GM21717 (cell line): ENCODE measurements around the gene ASAP3.
"Not testable (repeated sequence)": the region's sequence is repeated elsewhere in the genome, so short reads cannot be mapped to it uniquely, and the experiment has no call there.

Source experiments
- ATAC-seq: cut with Tn5 transposase; IDR thresholded peaks from one replicate; pipeline ENCODE4 v1.9.1; 2021; ENCODE audit warnings: mild to moderate bottlenecking, moderate library complexity; ENCODE audit not compliant: unreplicated experiment

The ASAP3 gene

DNA sequence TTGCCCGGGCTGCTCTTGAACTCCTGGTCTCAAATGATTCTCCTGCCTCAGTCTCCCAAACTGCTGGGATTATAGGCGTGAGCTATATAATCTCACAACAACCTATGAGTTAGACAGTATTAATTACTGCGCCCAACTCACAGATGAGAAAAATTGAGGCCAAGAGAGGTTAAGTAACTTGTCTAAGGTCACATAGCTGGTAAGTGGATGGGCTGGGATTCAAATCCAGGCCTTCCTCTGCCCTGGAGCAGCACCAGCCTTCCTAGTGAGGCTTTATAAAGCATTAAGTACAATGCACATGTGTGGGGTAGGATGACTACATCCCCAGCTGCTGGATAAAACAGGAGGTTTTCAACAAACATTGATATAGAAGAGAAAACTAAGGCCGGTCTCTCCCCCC, 31.9 kb upstream of the ASAP3 start:
- no peak for ATAC-seq

DNA sequence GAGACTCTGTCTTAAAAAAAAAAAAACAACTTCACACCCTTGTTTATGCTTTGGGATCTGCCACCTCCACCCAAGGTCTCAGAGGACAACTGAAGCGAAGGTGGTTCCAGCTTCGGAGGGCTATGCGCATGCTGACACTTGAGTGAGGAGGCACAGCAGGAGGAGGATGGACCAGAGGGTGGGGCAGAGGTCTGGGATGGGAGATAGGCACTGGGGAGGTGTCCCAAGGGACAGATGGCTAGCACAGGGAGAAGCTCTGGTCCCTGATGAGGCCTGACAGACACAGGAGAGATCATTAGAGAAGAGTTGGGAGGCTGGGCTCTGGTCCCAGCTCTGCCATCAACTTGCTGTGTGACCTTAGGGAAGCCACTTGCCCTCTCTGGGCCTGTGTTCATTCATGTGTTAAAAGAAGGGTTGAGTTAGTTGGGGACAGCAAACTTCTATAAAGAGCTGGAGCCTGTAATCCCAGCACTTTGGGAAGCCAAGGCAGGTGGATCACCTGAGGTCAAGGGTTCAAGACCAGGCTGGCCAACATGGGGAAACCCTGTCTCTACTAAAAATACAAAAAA, 30.2 kb upstream of the ASAP3 start:
- no peak for ATAC-seq

DNA sequence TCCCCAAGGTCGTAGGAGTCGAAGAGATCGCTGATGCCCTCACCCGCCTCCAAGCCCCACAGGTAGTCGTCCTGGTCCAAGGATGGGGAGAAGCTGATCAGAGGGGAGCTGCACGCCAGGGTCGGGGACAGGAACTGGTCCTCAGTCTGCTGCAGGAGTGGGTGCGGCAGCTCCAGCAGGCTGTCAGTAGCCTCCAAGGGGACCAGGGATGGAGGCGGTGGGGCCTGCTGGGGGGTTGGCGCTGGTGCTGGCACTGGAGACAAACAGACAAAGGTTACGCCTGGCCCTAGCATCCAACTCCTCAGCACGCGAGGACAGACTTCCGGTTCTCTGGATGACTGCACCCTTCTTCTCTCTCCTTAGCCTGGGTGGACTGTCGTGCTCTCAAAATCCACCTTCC, 25.9 kb upstream of the ASAP3 start:
- no peak for ATAC-seq

DNA sequence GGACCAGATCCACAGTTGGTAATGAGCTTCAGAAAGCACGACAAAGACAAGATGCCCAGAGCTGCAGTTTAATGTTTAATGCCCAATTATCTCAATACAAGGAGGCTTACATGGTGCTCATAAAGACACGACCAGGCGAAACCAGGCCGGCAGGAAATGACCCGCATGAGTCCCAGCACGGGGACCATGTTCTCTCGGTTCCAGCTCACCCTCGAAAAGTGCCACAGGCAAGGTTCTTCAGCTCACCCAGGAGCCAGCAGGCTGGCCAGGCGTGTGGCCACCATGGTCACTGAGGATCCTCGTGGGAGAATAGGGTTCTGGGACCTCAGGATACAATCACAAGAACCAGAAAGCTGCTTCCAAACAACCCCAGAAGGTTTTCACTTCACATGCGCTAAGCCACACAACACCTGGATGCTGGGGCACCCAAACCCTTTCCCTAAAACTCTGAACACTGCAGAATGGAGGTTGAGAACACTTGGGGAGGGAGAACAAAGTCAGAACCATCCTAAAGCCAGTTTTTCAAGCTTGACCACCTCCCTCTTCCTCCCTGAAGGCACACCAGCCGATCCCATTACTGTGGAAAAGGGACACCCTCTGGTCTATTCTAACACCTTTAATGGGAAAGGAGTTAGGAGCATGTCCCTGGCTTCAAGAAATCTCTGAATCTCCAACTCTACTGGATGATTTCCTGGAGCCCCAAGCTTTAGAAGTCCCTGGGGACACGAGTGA, 22.6 kb upstream of the ASAP3 start:
- ATAC-seq, result no peak

DNA sequence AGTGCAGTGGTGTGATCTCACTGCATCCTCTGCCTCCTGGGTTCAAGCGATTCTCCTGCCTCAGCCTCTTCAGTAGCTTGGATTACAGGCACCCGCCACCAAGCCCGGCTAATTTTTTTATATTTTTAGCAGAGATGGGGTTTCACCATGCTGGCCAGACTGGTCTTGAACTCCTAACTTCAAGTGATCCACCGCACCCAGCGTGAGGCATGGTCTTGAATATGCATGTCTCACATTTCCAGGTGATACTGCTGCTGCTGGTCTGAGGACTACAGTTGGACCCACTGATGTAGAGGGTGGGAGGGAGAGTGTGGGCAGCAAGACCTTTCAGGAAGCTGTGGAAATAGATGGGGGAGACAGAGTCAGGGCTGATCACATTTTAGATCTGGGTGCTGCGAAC, 21.9 kb upstream of the ASAP3 start:
- no peak for ATAC-seq

DNA sequence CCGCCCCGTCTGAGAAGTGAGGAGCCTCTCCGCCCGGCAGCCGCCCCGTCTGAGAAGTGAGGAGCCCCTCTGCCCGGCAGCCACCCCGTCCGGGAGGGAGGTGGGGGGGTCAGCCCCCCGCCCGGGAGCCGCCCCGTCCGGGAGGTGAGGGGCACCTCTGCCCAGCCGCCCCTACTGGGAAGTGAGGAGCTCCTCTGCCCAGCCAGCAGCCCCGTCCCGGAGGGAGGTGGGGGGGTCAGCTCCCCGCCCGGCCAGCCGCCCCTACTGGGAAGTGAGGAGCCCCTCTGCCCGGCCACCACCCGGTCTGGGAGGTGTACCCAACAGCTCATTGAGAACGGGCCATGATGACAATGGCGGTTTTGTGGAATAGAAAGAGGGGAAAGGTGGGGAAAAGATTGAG, 20.2 kb upstream of the ASAP3 start:
- not testable (repeated sequence) for ATAC-seq

DNA sequence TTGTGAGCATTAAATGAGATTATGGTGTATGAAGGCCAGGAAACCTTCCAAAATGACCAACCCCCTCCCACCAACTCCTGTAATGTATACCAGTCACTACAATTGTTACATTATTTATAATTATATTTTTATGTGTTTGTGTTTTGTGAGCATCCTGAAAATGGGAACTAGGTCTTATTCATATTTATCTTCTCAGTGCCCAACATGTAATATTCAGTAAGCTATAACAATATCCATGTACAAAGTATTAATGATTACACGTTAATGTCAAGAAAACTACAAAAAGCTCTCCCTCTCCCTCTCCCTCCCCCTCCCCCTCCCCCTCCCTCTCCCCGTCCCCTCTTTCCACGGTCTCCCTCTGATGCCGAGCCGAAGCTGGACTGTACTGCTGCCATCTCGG, 19.0 kb upstream of the ASAP3 start:
- no peak for ATAC-seq

DNA sequence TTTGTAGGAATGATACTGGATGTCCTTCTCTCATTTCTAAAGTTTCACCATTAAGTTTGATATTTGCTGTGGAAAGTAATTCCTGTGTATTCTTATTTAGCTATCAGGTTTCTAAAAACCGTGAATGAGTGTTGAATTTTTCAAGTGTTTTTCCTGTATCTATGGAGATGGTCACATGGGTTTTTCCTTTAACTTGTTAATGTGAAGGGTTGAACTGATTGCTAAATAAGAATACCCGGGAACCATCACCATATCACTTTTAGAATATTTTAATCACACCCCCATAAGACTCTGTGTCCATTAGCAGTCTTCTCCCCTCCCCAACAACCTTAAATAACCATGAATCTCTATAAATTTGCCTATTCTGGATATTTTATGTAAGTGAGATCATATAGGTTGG, 16.5 kb upstream of the ASAP3 start:
- no peak for ATAC-seq

DNA sequence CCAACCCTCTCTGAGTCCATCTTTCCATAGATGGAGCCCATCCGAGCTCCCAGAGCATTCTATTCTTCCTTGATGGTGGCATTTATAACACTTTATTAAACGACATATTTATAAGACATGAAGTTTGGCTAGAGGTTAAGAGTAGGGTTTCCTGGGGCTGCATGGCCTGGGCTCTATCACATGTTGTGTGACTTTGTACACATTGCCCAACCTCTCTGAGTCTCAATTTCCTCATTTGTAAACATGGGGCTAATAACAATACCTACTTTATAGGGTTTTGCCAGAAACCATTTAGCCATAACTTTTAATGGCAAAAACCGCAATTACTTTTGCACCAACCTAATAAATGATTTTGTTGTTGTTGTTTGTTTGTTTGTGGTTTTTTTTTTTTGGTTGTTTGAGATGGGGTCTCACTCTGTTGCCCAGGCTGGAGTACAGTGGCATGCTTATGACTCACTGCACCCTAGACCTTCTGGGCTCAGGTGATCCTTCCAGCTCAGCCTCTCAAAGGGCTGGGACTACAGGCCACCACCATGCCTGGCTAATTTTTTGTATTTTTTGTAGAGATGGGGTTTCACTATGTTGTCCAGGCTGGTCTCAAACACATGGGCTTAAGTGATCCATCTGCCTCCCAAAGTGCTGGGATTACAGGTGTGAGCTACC, 13.9 kb upstream of the ASAP3 start:
- ATAC-seq, result no peak

DNA sequence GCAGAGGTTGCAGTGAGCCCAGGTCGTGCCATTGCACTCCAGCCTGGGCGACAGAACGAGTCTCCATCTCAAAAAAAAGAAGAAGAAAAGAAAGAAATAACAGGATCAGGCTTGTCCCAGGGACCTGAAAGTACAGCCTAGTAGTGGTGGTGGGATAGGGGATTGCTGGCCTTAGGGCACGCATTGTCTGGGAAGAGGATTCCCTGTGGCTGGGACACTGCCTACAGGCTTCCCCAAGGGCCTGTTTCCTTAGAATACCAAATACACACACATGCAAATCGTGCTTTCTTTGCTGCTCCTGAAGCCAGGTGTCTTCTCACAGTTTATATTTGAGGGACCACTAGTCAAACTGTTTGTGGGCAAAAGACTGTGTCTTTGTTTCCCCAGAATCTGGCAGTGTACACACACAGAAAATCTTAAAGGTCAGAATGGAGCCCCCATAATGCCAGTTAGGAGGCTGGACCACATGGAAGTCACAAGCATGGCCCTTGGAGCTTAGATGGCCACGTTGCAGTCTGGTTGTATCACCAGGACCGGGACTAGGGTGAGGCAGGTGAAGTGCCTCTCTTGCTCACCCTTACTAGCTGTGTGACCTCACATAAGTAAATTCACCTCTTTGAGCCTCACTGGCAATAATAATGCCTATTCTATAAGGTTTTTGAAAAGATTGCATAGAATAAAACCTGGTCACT, 12.7 kb upstream of the ASAP3 start:
- ATAC-seq, result no peak

DNA sequence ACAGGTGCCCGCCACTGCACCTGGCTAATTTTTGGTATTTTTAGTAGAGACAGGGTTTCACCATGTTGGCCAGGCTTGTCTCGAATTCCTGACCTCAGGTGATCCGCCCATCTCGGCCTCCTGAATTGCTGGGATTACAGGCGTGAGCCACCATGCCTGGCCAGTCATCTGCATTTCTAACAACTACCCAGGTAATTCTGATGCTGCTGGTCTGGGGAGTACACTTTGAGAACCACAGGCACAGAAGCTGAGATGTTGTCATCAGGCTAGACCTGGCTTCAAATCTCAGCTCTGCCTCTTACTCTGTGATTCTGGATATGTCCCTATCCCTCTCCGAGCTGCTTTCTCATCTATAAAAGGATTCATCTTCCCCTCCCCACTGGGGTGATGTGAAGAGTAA, 10.9 kb upstream of the ASAP3 start:
- ATAC-seq, result not testable (repeated sequence)

DNA sequence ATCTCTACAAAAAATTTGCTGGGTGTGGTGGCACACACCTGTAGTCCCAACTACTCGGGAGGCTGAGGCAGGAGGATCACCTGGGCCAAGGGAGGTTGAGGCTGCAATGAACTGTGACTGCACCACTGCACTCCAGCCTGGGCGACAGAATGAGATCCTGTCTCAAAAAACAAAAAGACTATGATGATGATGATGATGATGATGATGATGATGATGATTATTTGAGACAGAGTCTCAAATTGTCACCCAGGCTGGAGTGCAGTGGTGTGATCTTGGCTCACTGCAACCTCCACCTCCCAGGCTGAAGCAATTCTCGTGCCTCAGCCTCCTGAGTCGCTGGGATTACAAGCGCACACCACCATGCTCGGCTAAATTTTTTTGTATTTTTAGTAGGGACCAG, 8.8 kb upstream of the ASAP3 start:
- ATAC-seq, result not testable (repeated sequence)

DNA sequence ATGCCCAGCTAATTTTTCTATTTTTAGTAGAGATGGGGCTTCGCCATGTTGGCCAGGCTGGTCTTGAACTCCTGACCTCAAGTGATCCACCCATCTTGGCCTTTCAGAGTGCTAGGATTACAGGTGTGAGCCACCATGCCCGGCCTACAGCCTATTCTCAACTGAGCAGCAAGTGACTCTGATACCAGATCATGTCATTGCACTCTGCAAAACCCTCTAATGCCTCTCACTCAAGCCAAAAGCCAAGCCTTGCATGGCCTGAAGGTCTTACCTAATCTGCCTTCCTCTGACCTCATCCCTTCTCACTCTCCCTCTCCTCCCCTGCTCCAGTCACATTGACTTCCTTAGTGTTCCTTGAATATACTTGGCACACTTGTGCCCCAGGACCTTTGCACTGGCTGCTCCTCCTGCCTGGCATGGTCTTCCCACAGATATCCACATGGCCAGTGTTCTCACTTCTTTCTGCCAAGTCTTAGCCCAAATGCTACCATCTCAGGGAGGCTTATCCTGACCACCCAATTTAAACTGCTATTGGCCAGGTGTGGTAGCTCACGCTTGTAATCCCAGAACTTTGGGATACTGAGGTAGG, 8.2 kb upstream of the ASAP3 start:
- no peak for ATAC-seq

DNA sequence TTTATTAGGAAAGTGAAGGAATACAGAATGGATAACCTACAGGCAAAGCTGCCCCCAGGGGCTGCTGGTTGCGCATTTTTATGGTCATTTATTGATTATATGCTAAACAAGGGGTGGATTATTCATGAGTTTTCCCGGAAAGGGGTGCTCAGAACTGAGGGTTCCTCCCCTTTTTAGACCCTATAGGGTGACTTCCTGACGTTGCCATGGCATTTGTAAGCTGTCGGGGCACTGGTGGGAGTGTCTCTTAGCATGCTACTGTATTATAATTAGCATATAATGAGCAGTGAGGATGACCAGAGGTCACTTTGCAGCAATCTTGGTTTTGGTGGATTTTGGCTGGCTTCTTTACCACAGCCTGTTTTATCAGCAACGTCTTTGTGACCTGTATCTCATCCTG, 5.9 kb upstream of the ASAP3 start:
- ATAC-seq, result no peak

DNA sequence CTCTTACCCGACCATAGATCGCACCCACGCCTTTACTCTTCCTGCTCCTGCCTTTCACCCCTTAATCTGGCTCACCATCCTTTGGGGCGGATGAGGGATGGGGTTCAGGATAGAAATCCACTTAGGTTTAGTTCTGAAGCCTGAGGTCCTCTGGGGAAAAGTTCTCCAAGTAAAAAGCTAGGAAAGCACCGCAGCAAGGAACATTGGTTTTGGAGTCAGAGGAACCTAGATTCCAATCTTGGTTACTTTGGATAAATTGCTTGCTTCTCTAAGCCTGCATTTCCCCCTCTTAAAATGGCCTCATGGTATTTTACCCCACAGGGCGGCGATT, 988 bp upstream of the ASAP3 start:
- ATAC-seq, result no peak

DNA sequence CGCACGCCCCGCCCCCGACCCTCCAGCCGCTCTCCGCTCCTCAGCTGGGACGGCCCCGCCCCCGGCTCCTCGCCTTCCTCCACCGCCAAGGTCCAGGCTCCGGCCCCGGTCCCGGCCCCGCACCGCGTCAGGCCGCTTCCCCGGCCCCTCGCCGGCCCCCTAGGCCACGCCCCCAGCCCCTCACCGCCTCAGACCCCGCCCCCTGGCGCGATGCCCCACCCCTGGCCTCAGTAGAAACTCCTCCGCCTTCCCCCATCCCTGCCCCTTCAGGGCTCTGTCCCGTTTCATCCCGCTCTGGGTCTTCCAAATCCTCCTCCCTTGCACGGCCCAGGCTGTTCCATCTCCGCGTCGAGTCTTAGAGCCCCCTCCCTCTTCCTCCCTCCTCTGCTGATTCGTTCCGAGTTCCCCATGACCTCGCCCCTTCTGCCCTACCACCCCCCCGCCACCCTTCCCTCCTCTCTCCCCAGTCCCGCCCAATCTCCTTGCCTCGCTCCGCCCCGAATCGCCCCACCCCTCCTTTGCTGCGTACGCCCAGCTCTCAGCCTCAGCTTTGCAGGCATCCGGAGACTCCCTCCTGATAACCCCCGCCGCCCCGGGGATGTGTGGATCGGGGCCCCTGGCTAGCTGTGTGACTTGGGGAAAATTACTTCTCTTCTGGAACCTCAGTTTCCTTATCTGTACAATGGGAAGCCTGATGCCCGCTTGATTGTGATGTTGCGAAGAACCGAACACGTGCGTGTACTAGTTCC, 448 bp upstream of the ASAP3 start:
- no peak for ATAC-seq

DNA sequence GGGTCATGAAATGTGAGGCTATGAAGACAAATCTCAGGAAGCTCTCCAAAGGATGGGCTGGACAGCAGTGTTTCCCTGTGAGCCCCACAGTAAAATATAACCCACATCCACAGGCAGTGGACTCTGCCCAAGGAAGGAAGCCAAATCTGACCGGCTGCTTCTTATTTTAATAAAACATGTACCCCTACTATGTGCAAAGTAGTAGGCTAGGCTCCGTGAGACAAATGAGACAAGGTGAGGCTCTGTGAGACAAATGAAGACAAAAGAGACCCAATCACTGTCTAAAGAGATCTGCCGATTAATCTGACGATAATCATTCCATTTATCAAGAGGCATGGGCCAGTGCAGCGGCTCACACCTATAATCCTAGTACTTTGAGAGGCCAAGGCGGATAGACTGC, 2.1 kb downstream of the ASAP3 start:
- ATAC-seq, result no peak

DNA sequence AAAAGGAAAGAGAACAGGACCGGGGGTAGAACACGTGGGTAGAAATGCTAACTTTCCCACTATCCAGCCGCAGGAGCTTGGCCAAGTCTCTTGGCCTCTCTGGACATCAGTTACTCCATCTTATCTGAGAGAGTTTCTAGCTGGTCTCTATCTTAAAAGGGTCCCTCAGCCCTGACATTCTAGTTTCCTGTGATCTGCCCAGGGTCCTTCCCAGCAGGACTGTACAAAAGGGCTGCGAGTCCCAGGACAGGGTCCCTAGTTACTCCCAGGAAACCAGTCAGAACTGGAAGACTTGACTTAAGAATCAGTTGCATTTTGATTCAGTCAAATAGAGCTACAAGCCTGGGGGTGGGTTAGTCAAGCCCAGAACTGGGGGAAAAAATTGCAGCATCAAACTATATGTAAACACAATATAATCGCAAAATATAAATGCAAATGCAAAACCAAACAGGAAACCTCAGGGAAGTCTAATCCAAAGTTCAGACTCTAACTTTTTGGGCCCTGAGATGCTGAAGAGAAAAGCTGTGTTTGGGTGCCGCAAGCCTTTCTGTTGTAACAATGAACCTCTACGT, 2.9 kb downstream of the ASAP3 start:
- ATAC-seq, result no peak

DNA sequence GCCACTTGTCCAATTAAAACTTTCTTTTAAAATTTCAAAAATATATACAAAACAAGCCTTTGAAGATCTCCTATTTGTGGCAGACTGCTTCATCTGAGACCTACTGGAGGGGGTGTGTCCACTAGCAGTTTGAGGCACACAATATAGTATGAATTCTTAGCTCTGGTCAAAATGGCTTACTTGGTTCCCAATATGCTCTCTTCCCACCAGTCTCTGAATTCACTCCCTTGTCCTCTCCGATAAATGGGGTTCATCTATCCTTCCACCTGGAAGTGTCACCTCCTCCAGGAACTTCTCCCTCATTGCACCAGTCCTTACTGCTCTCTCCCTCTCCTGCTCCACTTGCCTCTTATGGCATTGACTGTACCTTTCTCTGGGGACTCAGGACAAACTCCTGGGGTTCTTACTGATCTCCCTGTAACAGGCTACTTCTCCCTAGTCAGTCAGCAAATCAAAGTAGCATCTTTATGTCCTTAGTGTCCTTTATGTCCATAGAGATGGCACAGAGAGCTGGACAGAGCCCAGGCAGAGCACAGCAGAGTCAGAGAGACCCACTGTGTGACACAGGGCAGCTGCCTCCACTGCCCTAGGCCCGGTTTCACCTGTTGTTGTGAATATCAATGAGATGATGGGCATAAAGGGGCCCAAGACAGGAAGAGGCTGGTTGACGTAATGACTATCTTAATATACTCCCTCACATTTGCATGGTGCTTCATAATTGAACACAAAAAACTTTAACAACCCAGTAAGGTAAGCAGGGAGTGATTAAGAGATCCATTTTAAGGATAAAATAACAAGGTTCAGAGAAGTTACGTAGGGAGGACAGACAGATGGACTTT, 3.6 kb downstream of the ASAP3 start:
- no peak for ATAC-seq

DNA sequence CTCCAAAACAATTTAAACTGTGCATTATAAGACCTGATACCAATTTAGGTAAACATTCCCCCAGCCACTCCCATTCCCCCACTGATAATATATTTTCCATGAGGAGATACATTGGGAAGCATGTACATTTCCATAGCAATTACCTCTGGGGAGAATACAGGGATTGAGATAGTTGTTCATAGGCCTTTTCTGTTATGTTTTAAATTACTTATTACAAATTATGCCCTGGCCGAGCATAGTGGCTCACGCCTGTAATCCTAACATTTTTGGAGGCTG, 4.4 kb downstream of the ASAP3 start:
- ATAC-seq, result no peak
